ENCODE data around the gene PIGO. TPM values are rescaled to one million over a fixed set of nuclear protein-coding genes. Genes with fewer than 3 reads are reported as not detected.

PIGO gene
- total RNA-seq, 1 experiment from 2014 or later, result 23.4 TPM

GRCh38 chr9:35112257-35113020 is 16.0 kb upstream of the PIGO start:
- Histone ChIP-seq H3K23me2 (ENCODE audit: insufficient read length, low read depth, low read length, poor library complexity, severe bottlenecking) (peaks cover 19% of the 10 kb centered on the region), H3K56ac (ENCODE audit: insufficient read length, low read depth, low read length) (no peak overlapping the region), H3K4me2 (ENCODE audit: insufficient read depth, insufficient read length, low read length) (no peak overlapping the region), H3K27ac (ENCODE audit: insufficient read length, low read depth, low read length) (no peak overlapping the region), H3K27me3 (ENCODE audit: insufficient read depth, low read length) (no peaks in the 10 kb centered on the region), H3K9me3 (ENCODE audit: control insufficient read depth, low read depth, low read length) (no peaks in the 10 kb centered on the region), H3K79me1 (ENCODE audit: insufficient read depth, low read depth, low read length, poor library complexity, severe bottlenecking) (no peaks in the 10 kb centered on the region), H4K20me1 (ENCODE audit: control insufficient read depth, insufficient read depth, insufficient read length) (no peaks in the 10 kb centered on the region), H2BK15ac (ENCODE audit: low read depth, low read length) (no peak overlapping the region), H3K23ac (ENCODE audit: insufficient read length, low read depth, low read length) (no peak overlapping the region), H3K4ac (ENCODE audit: low read depth, low read length) (no peak overlapping the region), H3K79me2 (ENCODE audit: insufficient read depth, low read length) (no peaks in the 10 kb centered on the region), H3K14ac (ENCODE audit: insufficient read depth, low read length) (no peak overlapping the region), H2BK5ac (ENCODE audit: insufficient read length, low read length) (no peak overlapping the region), H2AFZ (ENCODE audit: low read length) (no peak overlapping the region), H3T11ph (ENCODE audit: low read length) (no peak overlapping the region), H3K18ac (ENCODE audit: insufficient read length, low read depth, low read length) (no peak overlapping the region), H4K91ac (ENCODE audit: insufficient read length, low read depth, low read length) (no peak overlapping the region), H3K4me1 (ENCODE audit: insufficient read depth, low read length) (peaks cover 2% of the 10 kb centered on the region; the same call in 1 of the 2 replicates), H3K9ac (ENCODE audit: extremely low read depth, insufficient read length, low read length) (no peak overlapping the region), H4K8ac (replicated peaks; ENCODE audit: insufficient read length, low read depth, low read length) (no peak overlapping the region), H4K5ac (ENCODE audit: insufficient read length, low read depth, low read length) (no peak overlapping the region), H2BK20ac (ENCODE audit: low read depth, low read length, poor library complexity, severe bottlenecking) (no peak overlapping the region), H2BK12ac (ENCODE audit: insufficient read length, low read depth, low read length) (no peak overlapping the region), H2AK5ac (ENCODE audit: insufficient read length, low read length) (no peak overlapping the region), H2BK120ac (ENCODE audit: low read depth, low read length, poor library complexity, severe bottlenecking) (no peak overlapping the region)
- Mint-ChIP-seq H3K36me3 (ENCODE audit: insufficient read depth in 1 of 3, low read depth in 3 of 3) (peaks cover 0 to 2% (median 0%) of the 10 kb centered on the region in 3 experiments; a peak in 1 of 7 replicates), H3K27ac (peak overlapping the region in 2 of 3 experiments; percentile 2 to 53; a peak in 2 of 7 replicates), H3K27me3 (ENCODE audit: low read depth) (no peaks in the 10 kb centered on the region), H3K9me3 (no peaks in the 10 kb centered on the region), H3K4me1 (peaks cover 43 to 46% of the 10 kb centered on the region in 2 experiments), H3K4me3 (peak overlapping the region in 1 of 2 experiments; percentile 81; a peak in 3 of 5 replicates)
- DNase-seq, result no peak
- WGBS (ENCODE audit: extremely low coverage, insufficient read length, low lambda C conversion rate), result no CpG with 5 or more reads among the region's 3 CpGs
- TF ChIP-seq CTCF (conservative IDR thresholded peaks at IDR 0.05), result no peak

Data from H9 (cell line).